Activated CD4-positive, alpha-beta T cell treated with anti-CD3 and anti-CD28 coated beads, Interleukin-2, amount 50 U/mL, for 24 hours (primary cell): ENCODE data around the gene MAB21L1.

Experiments
- DNase-seq, 2 donors: peaks; one replicate each; pipeline ENCODE4 v3.0.0-alpha.2; 2020; ENCODE audit warnings: low read depth in 1 of 2, low spot score in 1 of 2

The MAB21L1 gene

GRCh38 chr13:35449821-35450220 lies 26.7 kb downstream of the MAB21L1 start:
- no peak for DNase-seq

GRCh38 chr13:35448465-35448864 lies 28.0 kb downstream of the MAB21L1 start:
- no peak for DNase-seq
